Left ventricle myocardium inferior (tissue), 1 donor: Measurements from ENCODE around the gene ESPL1. TPM values are rescaled to one million over a fixed set of nuclear protein-coding genes. Genes with fewer than 3 reads are reported as not detected.

ENCODE experiments used
- DNase-seq: peaks from one replicate; pipeline ENCODE4 v3.0.0-alpha.2; 2020
- H3K27ac ChIP-seq: fragments of 200-600 bp; replicated peaks from 2 replicates; pipeline ENCODE4 v1.8.0; 2021
- H3K27me3 ChIP-seq: fragments of 200-600 bp; 2 replicates; pipeline ENCODE4 v1.8.0; 2021; ENCODE audit warnings: low read depth
- H3K36me3 ChIP-seq: fragments of 200-600 bp; 2 replicates; pipeline ENCODE4 v1.8.0; 2021
- H3K4me1 ChIP-seq: fragments of 200-600 bp; 2 replicates; pipeline ENCODE4 v1.8.0; 2021
- H3K4me3 ChIP-seq: fragments of 200-600 bp; 2 replicates; pipeline ENCODE4 v1.8.0; 2021; ENCODE audit warnings: mild to moderate bottlenecking, moderate library complexity
- H3K9me3 ChIP-seq: fragments of 200-600 bp; replicated peaks from 2 replicates; pipeline ENCODE4 v1.8.0; 2021
- CTCF ChIP-seq: fragments of 200-600 bp; IDR thresholded peaks from 2 replicates; pipeline ENCODE4 v1.8.0; 2021; ENCODE audit warnings: antibody characterized with exemption, mild to moderate bottlenecking, borderline replicate concordance
- intact Hi-C: fragments of 100-400 bp; cut with micrococcal nuclease; formaldehyde crosslinking; loops from one replicate; pipeline ENCODE4 v1.11.0; 2022
- total RNA-seq: library from RNA; stranded (reverse); fragmentation: NEBNext Ultra II Directional; extraction: Animal tissue kit (Norgen Biotek cat#: 25700); gene quantifications from one replicate; pipeline ENCODE4 v1.2.1, GENCODE V29; 2021
- donor health status: DM: no; HTN: yes; CAD: no; lungs with severe emphysema.

ESPL1 gene
- total RNA-seq, 1 donor from 2014 or later, result 0.36 TPM

- peak; percentile 22 for TF ChIP-seq CTCF
- Histone ChIP-seq H3K4me1 (peaks cover 36% of the 10 kb centered on the region), H3K27ac (peak overlapping the region; percentile 99), H3K4me3 (peak overlapping the region; percentile 98), H3K27me3 (no peaks in the 10 kb centered on the region), H3K36me3 (peaks cover 24% of the 10 kb centered on the region), H3K9me3 (no peaks in the 10 kb centered on the region)
- DNase-seq, result peak; percentile 23
- intact Hi-C loops, result no loop called here
These were observed 15.7 kb upstream of the ESPL1 start for GRCh38 chr12:53252349-53252916.

GRCh38 chr12:53253298-53253697 lies 14.8 kb upstream of the ESPL1 start:
- Histone ChIP-seq H3K4me3 (peak overlapping the region; percentile 98), H3K9me3 (no peaks in the 10 kb centered on the region), H3K36me3 (peaks cover 24% of the 10 kb centered on the region), H3K27me3 (no peaks in the 10 kb centered on the region), H3K4me1 (peaks cover 36% of the 10 kb centered on the region), H3K27ac (no peak overlapping the region)
- intact Hi-C loops, result no loop called here
- TF ChIP-seq CTCF, result no peak
- no peak for DNase-seq

DNA sequence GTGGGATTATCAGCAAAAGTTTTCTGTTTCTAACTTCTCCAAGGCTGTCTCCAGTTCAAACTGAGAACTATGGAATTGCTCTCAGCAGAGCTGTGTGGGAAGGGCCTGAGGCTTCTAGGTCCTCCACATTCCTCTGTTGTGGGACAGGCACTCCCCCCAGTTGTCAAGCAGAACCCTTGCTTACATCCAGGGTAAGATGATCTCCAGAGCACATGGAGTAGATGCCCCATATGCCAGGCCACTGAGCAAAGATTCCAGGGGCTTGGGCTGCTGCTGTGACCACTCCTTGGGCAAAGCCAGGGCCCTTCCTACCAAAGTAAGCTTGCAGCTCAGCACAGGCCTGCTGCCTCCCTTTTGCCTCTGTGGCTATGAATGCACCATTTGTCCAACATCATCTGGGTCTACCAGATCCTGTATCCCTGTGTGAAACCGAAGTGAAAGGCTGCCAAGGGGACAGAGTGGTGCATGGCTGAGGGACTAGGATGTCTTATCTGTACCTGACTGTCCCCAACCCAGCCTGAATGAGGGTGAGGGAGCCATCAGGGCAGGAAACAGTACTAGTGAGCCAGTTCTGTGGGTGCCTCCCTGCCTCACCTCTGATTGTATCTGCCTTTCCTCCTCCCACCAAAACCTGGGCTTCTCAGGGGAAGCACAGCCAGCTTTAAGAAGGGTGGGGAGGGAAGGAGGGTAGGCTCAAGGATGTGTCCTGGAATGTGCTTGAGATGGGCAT lies 13.1 kb upstream of the ESPL1 start:
- H3K9me3 ChIP-seq, result no peaks in the 10 kb centered on the region
- H3K4me3 ChIP-seq, result no peak overlapping the region
- H3K27me3 ChIP-seq, result no peaks in the 10 kb centered on the region
- intact Hi-C loops, result no loop called here
- peaks cover 36% of the 10 kb centered on the region for H3K4me1 ChIP-seq
- no peak for DNase-seq
- peaks cover 24% of the 10 kb centered on the region for H3K36me3 ChIP-seq
- H3K27ac ChIP-seq, result no peak overlapping the region
- TF ChIP-seq CTCF, result no peak

GRCh38 chr12:53255996-53256395 lies 12.1 kb upstream of the ESPL1 start:
- Histone ChIP-seq H3K4me1 (peaks cover 31% of the 10 kb centered on the region), H3K27ac (no peak overlapping the region), H3K36me3 (peaks cover 24% of the 10 kb centered on the region), H3K27me3 (no peaks in the 10 kb centered on the region), H3K4me3 (no peak overlapping the region), H3K9me3 (no peaks in the 10 kb centered on the region)
- TF ChIP-seq CTCF, result no peak
- DNase-seq, result no peak
- intact Hi-C loops, result no loop called here

DNA sequence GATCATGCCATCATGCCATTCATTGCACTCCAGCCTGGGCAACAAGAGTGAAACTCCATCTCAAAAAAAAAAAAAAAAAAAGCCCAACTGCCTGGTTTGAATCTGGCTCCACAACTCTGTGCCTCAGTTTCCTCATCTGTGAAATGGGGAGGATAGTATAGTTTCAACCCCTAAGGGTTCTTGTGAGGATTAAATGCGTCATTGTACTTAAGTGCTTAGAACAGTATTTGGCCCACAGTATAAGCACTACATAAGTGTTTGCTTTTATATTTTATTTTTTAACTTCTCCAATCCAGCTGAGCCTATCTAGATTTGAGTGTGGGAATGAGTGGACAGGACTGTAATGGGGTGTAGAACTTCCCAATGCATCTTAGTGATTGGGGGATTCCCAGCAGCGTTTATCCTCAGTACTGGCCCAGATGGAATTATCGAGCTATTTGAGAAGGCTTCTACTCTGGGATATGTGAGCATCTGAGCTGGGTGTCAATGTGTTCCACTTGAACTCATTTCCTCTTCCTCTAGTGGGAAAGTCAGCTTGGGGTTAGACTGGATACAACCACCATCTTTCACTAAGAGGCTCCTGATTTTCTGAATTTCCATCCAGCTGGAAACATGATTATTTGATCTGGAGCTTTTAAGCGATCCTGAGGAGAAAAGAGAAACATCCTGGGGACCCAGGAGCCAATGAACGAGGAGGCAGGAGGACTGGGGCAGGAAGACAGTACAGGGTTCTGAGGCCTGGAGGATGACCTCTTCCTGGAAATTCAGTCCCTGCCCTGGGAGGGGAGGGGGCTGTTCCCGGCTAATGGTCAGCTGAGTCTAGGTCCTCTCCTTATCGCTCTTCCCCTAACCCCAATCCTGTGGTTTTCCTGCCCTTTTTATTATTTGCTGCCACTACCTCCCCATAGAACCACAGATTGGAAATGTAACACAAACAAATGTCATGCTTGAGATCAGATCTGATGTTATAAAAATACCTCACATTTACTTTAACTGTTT lies 9.3 kb upstream of the ESPL1 start:
- H3K27ac ChIP-seq, result peak overlapping the region; percentile 44

More for the DNA sequence above, 9.3 kb upstream of the ESPL1 start:
- Histone ChIP-seq H3K9me3 (no peaks in the 10 kb centered on the region), H3K4me3 (no peak overlapping the region), H3K27me3 (no peaks in the 10 kb centered on the region), H3K4me1 (peaks cover 4% of the 10 kb centered on the region), H3K36me3 (peaks cover 14% of the 10 kb centered on the region)
- no peak for TF ChIP-seq CTCF
- no peak for DNase-seq
- intact Hi-C loops, result no loop called here
